Measurements from ENCODE around the gene NCK2.

NCK2 gene

GRCh38 chr2:105934467-105934866 is 189.8 kb downstream of the NCK2 start:
- no peak overlapping the region for H2AFZ ChIP-seq (ENCODE audit: low read depth, low read length, severe bottlenecking)

GRCh38 chr2:105935063-105935462 is 190.4 kb downstream of the NCK2 start:
- Histone ChIP-seq H3K27me3 (ENCODE audit: low read length) (no peaks in the 10 kb centered on the region), H3K4me3 (ENCODE audit: insufficient read depth, low read length, poor library complexity, severe bottlenecking) (no peak overlapping the region), H3K9me3 (ENCODE audit: insufficient read depth, low read length) (no peaks in the 10 kb centered on the region), H3K4me2 (ENCODE audit: low read depth, low read length, poor library complexity, severe bottlenecking) (no peak overlapping the region), H2AFZ (ENCODE audit: low read depth, low read length, severe bottlenecking) (no peak overlapping the region), H3K79me2 (ENCODE audit: insufficient read depth, low read length) (no peaks in the 10 kb centered on the region), H3F3A (ENCODE audit: insufficient read depth) (no peaks in the 10 kb centered on the region), H4K20me1 (ENCODE audit: low read depth, low read length) (no peaks in the 10 kb centered on the region), H3K9me2 (replicated peaks; ENCODE audit: insufficient read depth, low read length) (no peaks in the 10 kb centered on the region), H3K27ac (ENCODE audit: low read depth, low read length) (no peak overlapping the region), H3K9ac (ENCODE audit: low read length) (no peak overlapping the region), H3K36me3 (ENCODE audit: low read length) (no peaks in the 10 kb centered on the region)
- TF ChIP-seq CTCF (IDR thresholded peaks at IDR 0.05; ENCODE audit: insufficient read depth, low read length, poor library complexity, severe bottlenecking) (no peak), EZH2phosphoT487 (conservative IDR thresholded peaks at IDR 0.05; ENCODE audit: low read length) (no peak)

More at GRCh38 chr2:105934467-105934866, 189.8 kb downstream of the NCK2 start:
- Histone ChIP-seq H3K79me2 (ENCODE audit: insufficient read depth, low read length) (no peaks in the 10 kb centered on the region), H3F3A (ENCODE audit: insufficient read depth) (no peaks in the 10 kb centered on the region), H3K9me2 (replicated peaks; ENCODE audit: insufficient read depth, low read length) (no peaks in the 10 kb centered on the region), H3K4me3 (ENCODE audit: insufficient read depth, low read length, poor library complexity, severe bottlenecking) (no peak overlapping the region), H3K9me3 (ENCODE audit: insufficient read depth, low read length) (no peaks in the 10 kb centered on the region), H3K4me2 (ENCODE audit: low read depth, low read length, poor library complexity, severe bottlenecking) (no peak overlapping the region), H3K27ac (ENCODE audit: low read depth, low read length) (no peak overlapping the region), H4K20me1 (ENCODE audit: low read depth, low read length) (no peaks in the 10 kb centered on the region), H3K9ac (ENCODE audit: low read length) (no peak overlapping the region), H3K36me3 (ENCODE audit: low read length) (no peaks in the 10 kb centered on the region), H3K27me3 (ENCODE audit: low read length) (no peaks in the 10 kb centered on the region)
- no peak for TF ChIP-seq CTCF (IDR thresholded peaks at IDR 0.05; ENCODE audit: insufficient read depth, low read length, poor library complexity, severe bottlenecking)
- TF ChIP-seq EZH2phosphoT487 (conservative IDR thresholded peaks at IDR 0.05; ENCODE audit: low read length) = no peak

GRCh38 chr2:105936954-105937353 is 192.2 kb downstream of the NCK2 start:
- no peak overlapping the region for H3K27ac ChIP-seq (ENCODE audit: low read depth, low read length)
- no peaks in the 10 kb centered on the region for H3K9me3 ChIP-seq (ENCODE audit: insufficient read depth, low read length)
- H3K9me2 ChIP-seq (replicated peaks; ENCODE audit: insufficient read depth, low read length) = no peaks in the 10 kb centered on the region
- H3K9ac ChIP-seq (ENCODE audit: low read length) = no peak overlapping the region
- H3K27me3 ChIP-seq (ENCODE audit: low read length) = no peaks in the 10 kb centered on the region
- no peak overlapping the region for H3K4me3 ChIP-seq (ENCODE audit: insufficient read depth, low read length, poor library complexity, severe bottlenecking)
- TF ChIP-seq CTCF (IDR thresholded peaks at IDR 0.05; ENCODE audit: insufficient read depth, low read length, poor library complexity, severe bottlenecking) (no peak), EZH2phosphoT487 (conservative IDR thresholded peaks at IDR 0.05; ENCODE audit: low read length) (no peak)
- H2AFZ ChIP-seq (ENCODE audit: low read depth, low read length, severe bottlenecking) = no peak overlapping the region
- H3K4me2 ChIP-seq (ENCODE audit: low read depth, low read length, poor library complexity, severe bottlenecking) = no peak overlapping the region
- H3K36me3 ChIP-seq (ENCODE audit: low read length) = no peaks in the 10 kb centered on the region
- H3K79me2 ChIP-seq (ENCODE audit: insufficient read depth, low read length) = no peaks in the 10 kb centered on the region
- H3F3A ChIP-seq (ENCODE audit: insufficient read depth) = no peaks in the 10 kb centered on the region
- H4K20me1 ChIP-seq (ENCODE audit: low read depth, low read length) = no peaks in the 10 kb centered on the region
